Testis (tissue), 2 donors: ENCODE data around the gene CCDC54.

Experiments used
- POLR2A ChIP-seq: fragments of 450-650 bp; IDR thresholded peaks from one replicate; pipeline ENCODE4 v1.6.1; 2017; ENCODE audit warnings: antibody characterized with exemption, mild to moderate bottlenecking, moderate library complexity
- TF ChIP-seq, protein P1 (sequence below), 3 experiments: fragments of 450-650 bp in 2 of 3; fragments of 200-600 bp in 1 of 3; sonication (generic) in 1 of 3; IDR thresholded peaks; one replicate each; pipeline ENCODE4 v1.5.1; 2016 to 2019; ENCODE audit warnings: antibody characterized with exemption in 3 of 3, mild to moderate bottlenecking in 2 of 3, moderate library complexity in 1 of 3

GRCh38 chr3:107361633-107362032 is 15.6 kb upstream of the CCDC54 start:
- TF ChIP-seq POLR2A: no peak
- TF ChIP-seq, protein P1, sequence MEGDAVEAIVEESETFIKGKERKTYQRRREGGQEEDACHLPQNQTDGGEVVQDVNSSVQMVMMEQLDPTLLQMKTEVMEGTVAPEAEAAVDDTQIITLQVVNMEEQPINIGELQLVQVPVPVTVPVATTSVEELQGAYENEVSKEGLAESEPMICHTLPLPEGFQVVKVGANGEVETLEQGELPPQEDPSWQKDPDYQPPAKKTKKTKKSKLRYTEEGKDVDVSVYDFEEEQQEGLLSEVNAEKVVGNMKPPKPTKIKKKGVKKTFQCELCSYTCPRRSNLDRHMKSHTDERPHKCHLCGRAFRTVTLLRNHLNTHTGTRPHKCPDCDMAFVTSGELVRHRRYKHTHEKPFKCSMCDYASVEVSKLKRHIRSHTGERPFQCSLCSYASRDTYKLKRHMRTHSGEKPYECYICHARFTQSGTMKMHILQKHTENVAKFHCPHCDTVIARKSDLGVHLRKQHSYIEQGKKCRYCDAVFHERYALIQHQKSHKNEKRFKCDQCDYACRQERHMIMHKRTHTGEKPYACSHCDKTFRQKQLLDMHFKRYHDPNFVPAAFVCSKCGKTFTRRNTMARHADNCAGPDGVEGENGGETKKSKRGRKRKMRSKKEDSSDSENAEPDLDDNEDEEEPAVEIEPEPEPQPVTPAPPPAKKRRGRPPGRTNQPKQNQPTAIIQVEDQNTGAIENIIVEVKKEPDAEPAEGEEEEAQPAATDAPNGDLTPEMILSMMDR (IDR thresholded peaks at IDR 0.05): no peak
